MCF 10A (cell line): ENCODE data around the gene PHLDB3. TPM values are rescaled to one million over a fixed set of nuclear protein-coding genes. Genes with fewer than 3 reads are reported as not detected.
A peak's percentile ranks its signal among the peaks of the same experiment; 100 is the strongest.
"Not testable (repeated sequence)": the region's sequence is repeated elsewhere in the genome, so short reads cannot be mapped to it uniquely, and the experiment has no call there.

Experiments
- BruUV-seq: library from RNA; stranded (reverse); fragments of 400-500 nt; replicated peaks from 2 replicates; lab custom pipeline; 2021; lab: Mats Ljungman, UMichigan
- CTCF ChIA-PET: fragments of 300-600 bp; sonication (Branson Sonifier 250); formaldehyde crosslinking; extraction: SDS; loops from one replicate; lab custom pipeline; 2021; ENCODE audit warnings: antibody characterized with exemption, inconsistent platforms; lab: Yijun Ruan, JAX
- POLR2A ChIA-PET: fragments of 300-600, 350-650 bp; sonication (Branson Sonifier 250); formaldehyde crosslinking; extraction: SDS; loops from one replicate; lab custom pipeline; 2020; ENCODE audit warnings: antibody characterized with exemption, inconsistent platforms; lab: Yijun Ruan, JAX
- DNase-seq: peaks from one replicate; pipeline ENCODE4 v3.0.0-alpha.2; 2018; ENCODE audit not compliant: unreplicated experiment
- H3K27ac Mint-ChIP-seq: one replicate; pipeline ENCODE4 v1.8.0; 2022; ENCODE audit warnings: mild to moderate bottlenecking, low read depth, mixed read lengths; ENCODE audit not compliant: unreplicated experiment
- H3K27me3 Mint-ChIP-seq: one replicate; pipeline ENCODE4 v1.8.0; 2022; ENCODE audit warnings: mixed read lengths; ENCODE audit not compliant: insufficient read depth, unreplicated experiment
- H3K36me3 Mint-ChIP-seq: one replicate; pipeline ENCODE4 v1.8.0; 2022; ENCODE audit warnings: mild to moderate bottlenecking, moderate library complexity, mixed read lengths; ENCODE audit not compliant: insufficient read depth, unreplicated experiment
- H3K4me1 Mint-ChIP-seq: one replicate; pipeline ENCODE4 v1.8.0; 2022; ENCODE audit warnings: mixed read lengths; ENCODE audit not compliant: insufficient read depth, unreplicated experiment
- H3K4me3 Mint-ChIP-seq: one replicate; pipeline ENCODE4 v1.8.0; 2022; ENCODE audit warnings: mild to moderate bottlenecking, moderate library complexity, mixed read lengths; ENCODE audit not compliant: unreplicated experiment
- H3K9me3 Mint-ChIP-seq: one replicate; pipeline ENCODE4 v1.8.0; 2022; ENCODE audit warnings: mixed read lengths; ENCODE audit not compliant: unreplicated experiment
- intact Hi-C: fragments of 100-400 bp; cut with micrococcal nuclease; formaldehyde crosslinking; loops from 2 replicates; pipeline ENCODE4 v1.14.1; 2022
- total RNA-seq: library from RNA; stranded (reverse); gene quantifications from 2 replicates; pipeline ENCODE4 v1.2.3, GENCODE V29; 2022
- TF ChIP-seq, protein P1 (sequence below): fragments of 200-600 bp; IDR thresholded peaks from one replicate; pipeline ENCODE4 v1.8.0; 2022; ENCODE audit warnings: antibody characterized with exemption, mild to moderate bottlenecking; ENCODE audit not compliant: unreplicated experiment

The PHLDB3 gene
- total RNA-seq, 1 experiment from 2014 or later: 11.8 TPM

DNA sequence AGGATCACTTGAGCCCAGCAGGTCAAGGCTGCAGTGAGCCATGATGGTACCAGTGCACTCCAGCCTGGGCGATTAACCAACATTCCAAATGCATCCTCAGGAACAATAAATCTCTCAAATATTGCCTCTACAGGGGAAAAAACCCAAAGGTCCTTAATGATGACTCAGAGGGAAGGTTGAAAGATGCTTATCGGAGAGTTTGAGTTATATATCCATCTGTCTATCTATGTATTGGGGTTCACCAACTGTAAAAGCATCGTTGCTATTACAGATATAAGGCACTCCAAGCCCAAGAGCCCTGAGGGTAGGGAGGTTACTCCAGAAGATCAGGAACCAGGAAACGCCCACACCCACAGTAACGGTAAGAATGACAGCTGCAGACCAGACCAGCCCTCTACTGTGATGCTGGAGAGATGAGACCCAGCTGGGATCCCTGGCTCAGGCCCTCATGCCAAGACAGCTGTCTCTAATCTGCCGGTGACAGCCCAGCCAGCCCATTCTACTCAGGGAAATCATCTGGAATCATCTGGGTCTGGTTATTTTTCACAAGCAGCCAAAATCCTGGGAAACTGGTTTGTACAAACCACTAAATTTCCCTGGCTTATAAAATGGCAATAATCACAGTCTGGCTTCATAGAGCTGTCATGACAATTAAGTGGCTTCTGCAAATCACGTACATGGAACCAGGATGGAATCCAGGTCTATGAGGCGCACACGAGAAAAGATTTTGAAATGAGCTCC is 66.1 kb downstream of the PHLDB3 start:
- H3K27ac Mint-ChIP-seq: peak overlapping the region; percentile 19
- DNase-seq: peak; percentile 21
- POLR2A ChIA-PET: interaction anchor here (0.6 to 1.1 kb wide), 2 partner anchors 77 to 87 kb away, joined by 3 to 4 read pairs; no protein-coding TSS in a partner anchor

DNA sequence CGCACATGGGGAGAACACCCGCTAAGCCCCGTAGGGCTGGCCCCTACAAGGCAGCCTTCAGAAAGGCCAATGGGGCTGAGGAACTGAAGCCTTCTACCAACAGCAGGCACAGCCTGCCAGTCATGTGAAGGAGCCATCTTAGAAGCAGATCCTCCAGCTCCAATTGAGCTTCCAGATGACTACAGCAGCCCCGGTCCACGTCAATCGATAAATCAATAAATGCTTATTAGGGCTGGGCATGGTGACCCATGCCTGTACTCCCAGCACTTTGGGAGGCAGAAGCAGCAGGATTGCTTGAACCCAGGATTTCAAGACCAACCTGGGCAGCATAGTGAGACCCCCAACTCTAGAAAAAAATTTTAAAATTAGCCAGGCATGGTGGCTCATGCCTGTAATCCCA is 66.8 kb downstream of the PHLDB3 start:
- Mint-ChIP-seq H3K36me3 (no peaks in the 10 kb centered on the region), H3K4me3 (no peak overlapping the region), H3K27me3 (no peaks in the 10 kb centered on the region), H3K27ac (no peak overlapping the region), H3K9me3 (no peaks in the 10 kb centered on the region), H3K4me1 (peaks cover 11% of the 10 kb centered on the region)
- no peak for DNase-seq
- intact Hi-C loops: no loop called here
- CTCF ChIA-PET: interaction anchor here (0.6 to 2.3 kb wide), 2 partner anchors 10 to 433 kb away, joined by 4 to 15 read pairs; no protein-coding TSS in a partner anchor
- TF ChIP-seq, protein P1, sequence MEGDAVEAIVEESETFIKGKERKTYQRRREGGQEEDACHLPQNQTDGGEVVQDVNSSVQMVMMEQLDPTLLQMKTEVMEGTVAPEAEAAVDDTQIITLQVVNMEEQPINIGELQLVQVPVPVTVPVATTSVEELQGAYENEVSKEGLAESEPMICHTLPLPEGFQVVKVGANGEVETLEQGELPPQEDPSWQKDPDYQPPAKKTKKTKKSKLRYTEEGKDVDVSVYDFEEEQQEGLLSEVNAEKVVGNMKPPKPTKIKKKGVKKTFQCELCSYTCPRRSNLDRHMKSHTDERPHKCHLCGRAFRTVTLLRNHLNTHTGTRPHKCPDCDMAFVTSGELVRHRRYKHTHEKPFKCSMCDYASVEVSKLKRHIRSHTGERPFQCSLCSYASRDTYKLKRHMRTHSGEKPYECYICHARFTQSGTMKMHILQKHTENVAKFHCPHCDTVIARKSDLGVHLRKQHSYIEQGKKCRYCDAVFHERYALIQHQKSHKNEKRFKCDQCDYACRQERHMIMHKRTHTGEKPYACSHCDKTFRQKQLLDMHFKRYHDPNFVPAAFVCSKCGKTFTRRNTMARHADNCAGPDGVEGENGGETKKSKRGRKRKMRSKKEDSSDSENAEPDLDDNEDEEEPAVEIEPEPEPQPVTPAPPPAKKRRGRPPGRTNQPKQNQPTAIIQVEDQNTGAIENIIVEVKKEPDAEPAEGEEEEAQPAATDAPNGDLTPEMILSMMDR: no peak
- BruUV-seq: no TSS peak
- POLR2A ChIA-PET: no interaction called here

More for the DNA sequence above, 66.1 kb downstream of the PHLDB3 start:
- Mint-ChIP-seq H3K27me3 (no peaks in the 10 kb centered on the region), H3K9me3 (no peaks in the 10 kb centered on the region), H3K4me3 (no peak overlapping the region), H3K4me1 (peaks cover 11% of the 10 kb centered on the region), H3K36me3 (no peaks in the 10 kb centered on the region)
- TF ChIP-seq, protein P1: no peak
- intact Hi-C loops: no loop called here
- no TSS peak for BruUV-seq
- CTCF ChIA-PET: interaction anchor here (0.6 to 2.6 kb wide), 5 partner anchors 9 to 214 kb away, joined by 3 to 15 read pairs (median 3); no protein-coding TSS in a partner anchor

DNA sequence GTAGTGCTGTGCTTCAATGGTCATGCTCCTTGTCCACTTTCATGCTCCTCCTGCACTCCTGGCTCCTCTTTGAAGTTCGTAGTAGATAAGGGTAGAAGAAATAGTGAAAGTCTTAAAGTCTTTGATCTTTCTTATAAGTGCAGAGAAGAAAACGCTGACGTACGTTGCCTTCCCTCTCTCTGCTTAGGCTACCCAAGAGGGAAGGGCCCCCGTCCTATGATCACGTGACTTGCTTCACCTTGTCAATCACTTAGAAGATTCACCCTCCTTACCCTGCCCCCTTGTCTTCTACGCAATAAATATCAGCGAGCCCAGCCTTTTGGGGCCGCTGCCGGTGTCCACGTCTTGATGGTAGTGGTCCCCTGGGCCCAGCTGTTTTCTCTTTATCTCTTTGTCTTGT is 67.3 kb downstream of the PHLDB3 start:
- H3K9me3 Mint-ChIP-seq, BruUV-seq, intact Hi-C loops, H3K27me3 Mint-ChIP-seq, H3K4me3 Mint-ChIP-seq, H3K27ac Mint-ChIP-seq, POLR2A ChIA-PET, DNase-seq, H3K36me3 Mint-ChIP-seq: not testable (repeated sequence)
- CTCF ChIA-PET: interaction anchor here (0.6 to 3.4 kb wide), 4 partner anchors 10 to 433 kb away, joined by 4 to 15 read pairs (median 9); no protein-coding TSS in a partner anchor
- peaks cover 11% of the 10 kb centered on the region for H3K4me1 Mint-ChIP-seq

DNA sequence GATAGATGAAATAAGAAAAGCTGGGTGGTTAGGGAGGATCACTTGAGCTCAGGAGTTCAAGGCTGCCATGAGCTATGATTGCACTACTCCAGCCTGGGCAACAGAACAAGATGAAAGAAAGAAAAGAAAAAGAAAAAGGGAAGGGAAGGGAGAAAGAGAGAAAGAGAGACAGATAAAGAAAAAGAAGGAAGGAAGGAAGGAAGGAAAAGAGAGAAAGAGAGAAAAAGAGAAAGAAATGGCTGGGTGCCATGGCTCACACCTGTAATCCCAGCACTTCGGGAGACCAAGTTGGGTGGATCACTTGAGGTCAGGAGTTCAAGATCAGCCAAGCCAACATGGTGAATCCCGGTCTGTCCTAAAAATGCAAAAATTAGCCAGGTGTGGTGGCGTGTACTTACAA is 68.8 kb downstream of the PHLDB3 start:
- intact Hi-C loops: no loop called here
- TF ChIP-seq, protein P1: no peak
- H3K27ac Mint-ChIP-seq: no peak overlapping the region
- H3K9me3 Mint-ChIP-seq: no peaks in the 10 kb centered on the region
- H3K4me3 Mint-ChIP-seq: no peak overlapping the region
- peaks cover 11% of the 10 kb centered on the region for H3K4me1 Mint-ChIP-seq
- H3K36me3 Mint-ChIP-seq: no peaks in the 10 kb centered on the region
- no peaks in the 10 kb centered on the region for H3K27me3 Mint-ChIP-seq
- ChIA-PET CTCF (interaction anchor here (0.6 to 3.4 kb wide), 6 partner anchors 9 to 1287 kb away, joined by 3 to 13 read pairs (median 4); no protein-coding TSS in a partner anchor), POLR2A (interaction anchor here (1.1 kb wide), 1 partner anchor 89 kb away, joined by 5 read pairs; no protein-coding TSS in a partner anchor)
- DNase-seq: no peak
- BruUV-seq: no TSS peak
